HepG2 (cell line): Measurements from ENCODE around the gene GIMD1. TPM values are rescaled to one million over a fixed set of nuclear protein-coding genes. Genes with fewer than 3 reads are reported as not detected.
A peak's percentile ranks its signal among the peaks of the same experiment; 100 is the strongest.

ENCODE experiments used
- ATAC-seq: fragments of 200-7000 bp; cut with Tn5 transposase; 3 replicates; pipeline ENCODE4 v1.9.1; 2020; ENCODE audit warnings: mild to moderate bottlenecking, moderate library complexity
- BruUV-seq: library from RNA; stranded (reverse); fragments of 400-500 nt; replicated peaks from 2 replicates; lab custom pipeline; 2021; lab: Mats Ljungman, UMichigan
- CTCF ChIA-PET: fragments of 300-600 bp; formaldehyde crosslinking; extraction: SDS; loops from one replicate; lab custom pipeline; 2021; ENCODE audit warnings: low total read pairs, inconsistent platforms, low intra/inter-chr PET ratio; lab: Yijun Ruan, JAX
- POLR2A ChIA-PET: fragments of 350-600 bp; sonication (Branson Sonifier 250); formaldehyde crosslinking; loops from one replicate; lab custom pipeline; 2020; ENCODE audit warnings: antibody characterized with exemption, inconsistent platforms; lab: Yijun Ruan, JAX
- DNase-seq: peaks from one replicate; pipeline ENCODE4 v3.0.0-alpha.2; 2015; ENCODE audit warnings: low spot score
- FAIRE-seq: peaks from 3 replicates; lab custom pipeline; 2011; peaks lifted over from hg19 to GRCh38; lab: Jason Lieb, UNC
- H2AFZ ChIP-seq: one replicate; pipeline ENCODE4 v1.6.1; 2011; ENCODE audit warnings: low read length, inconsistent platforms
- H3K27ac ChIP-seq: fragments of 300-600 bp; 3 replicates; pipeline ENCODE4 v1.8.0; 2011; ENCODE audit warnings: mixed run types, mild to moderate bottlenecking, mixed read lengths, low read length, inconsistent platforms; ENCODE audit not compliant: insufficient read depth; ENCODE audit errors: extremely low read length
- H3K27me3 ChIP-seq, 2 experiments: fragments of 200-600 bp in 1 of 2; 2 replicates in 1 of 2; 3 replicates in 1 of 2; pipeline versions ENCODE4 v1.6.0 to v1.8.0; 2011; ENCODE audit warnings: low read length in 2 of 2, mild to moderate bottlenecking in 2 of 2, moderate library complexity in 2 of 2, inconsistent platforms in 1 of 2; ENCODE audit not compliant: insufficient read depth in 2 of 2, control insufficient read depth in 1 of 2
- H3K36me3 ChIP-seq, 2 experiments: fragments of 200-600 bp in 1 of 2; replicated peaks in 1 of 2; 2 replicates in 1 of 2; 3 replicates in 1 of 2; pipeline versions ENCODE4 v1.5.1 to v1.8.0; 2011; ENCODE audit warnings: low read length in 2 of 2, inconsistent platforms in 1 of 2; ENCODE audit not compliant: insufficient read depth in 2 of 2, control insufficient read depth in 1 of 2
- H3K4me1 ChIP-seq: 2 replicates; pipeline ENCODE4 v1.5.1; 2012; ENCODE audit warnings: low read length, inconsistent platforms; ENCODE audit not compliant: insufficient read depth
- H3K4me2 ChIP-seq: 2 replicates; pipeline ENCODE4 v1.6.0; 2011; ENCODE audit warnings: low read depth, low read length, inconsistent platforms
- H3K4me3 ChIP-seq, 3 experiments: fragments of 200-600 bp in 1 of 3; sonication (generic), shearing (Covaris generic) in 1 of 3; replicated peaks in 1 of 3; 2 replicates each; pipeline ENCODE4 v1.5.1; 2011 to 2016; ENCODE audit warnings: low read length in 3 of 3, inconsistent platforms in 2 of 3, low read depth in 2 of 3, mild to moderate bottlenecking in 2 of 3, control low read depth in 1 of 3, mixed read lengths in 1 of 3; ENCODE audit not compliant: insufficient read depth in 1 of 3
- H3K79me2 ChIP-seq: one replicate; pipeline ENCODE4 v1.6.1; 2011; ENCODE audit warnings: low read length, inconsistent platforms; ENCODE audit not compliant: insufficient read depth
- H3K9ac ChIP-seq: 2 replicates; pipeline ENCODE4 v1.6.0; 2011; ENCODE audit warnings: mild to moderate bottlenecking, low read depth, low read length, inconsistent platforms; ENCODE audit not compliant: insufficient read depth
- H3K9me3 ChIP-seq: 2 replicates; pipeline ENCODE4 v1.5.1; 2012; ENCODE audit warnings: mild to moderate bottlenecking, low read length
- H4K20me1 ChIP-seq: 2 replicates; pipeline ENCODE4 v1.6.0; 2011; ENCODE audit warnings: inconsistent platforms, mild to moderate bottlenecking, low read length, moderate library complexity; ENCODE audit not compliant: insufficient read depth
- AGO2 ChIP-seq: fragments of 200-400 bp; formaldehyde crosslinking; optimal IDR thresholded peaks from 2 replicates; pipeline ENCODE3; 2017; ENCODE audit warnings: mild to moderate bottlenecking, low read depth, low read length, moderate library complexity
- ERF ChIP-seq: IDR thresholded peaks from 2 replicates; pipeline ENCODE4 v1.6.1; 2018; ENCODE audit warnings: missing biosample characterization, missing genetic modification reagents
- GFI1 ChIP-seq: sonication (generic); formaldehyde crosslinking; IDR thresholded peaks from 2 replicates; pipeline ENCODE4 v1.5.0; 2020; ENCODE audit warnings: missing genetic modification reagents, mild to moderate bottlenecking, borderline replicate concordance
- GLI4 ChIP-seq: sonication (generic); formaldehyde crosslinking; IDR thresholded peaks from 2 replicates; pipeline ENCODE4 v1.5.1; 2020; ENCODE audit warnings: missing genetic modification reagents, mild to moderate bottlenecking, moderate library complexity, borderline replicate concordance
- KDM5B ChIP-seq: sonication (generic); formaldehyde crosslinking; IDR thresholded peaks from 2 replicates; pipeline ENCODE4 v1.4.0; 2020; ENCODE audit warnings: missing genetic modification reagents, mild to moderate bottlenecking, borderline replicate concordance
- MLLT10 ChIP-seq: sonication (generic); formaldehyde crosslinking; IDR thresholded peaks from 2 replicates; pipeline ENCODE4 v1.4.0; 2020; ENCODE audit warnings: missing genetic modification reagents
- ONECUT2 ChIP-seq: sonication (generic); formaldehyde crosslinking; IDR thresholded peaks from 2 replicates; pipeline ENCODE4 v1.4.0; 2020; ENCODE audit warnings: missing genetic modification reagents
- PAX8 ChIP-seq: sonication (generic); formaldehyde crosslinking; IDR thresholded peaks from 2 replicates; pipeline ENCODE4 v1.8.0; 2022; ENCODE audit warnings: mild to moderate bottlenecking, missing genetic modification reagents, borderline replicate concordance
- POLR2A ChIP-seq, 2 experiments: IDR thresholded peaks; 2 replicates each; pipeline ENCODE4 v1.6.1; 2011; ENCODE audit warnings: low read depth in 2 of 2, low read length in 2 of 2, mild to moderate bottlenecking in 1 of 2, moderate library complexity in 1 of 2; ENCODE audit not compliant: insufficient read depth in 1 of 2
- RBFOX2 ChIP-seq: fragments of 200-400 bp; formaldehyde crosslinking; IDR thresholded peaks from 2 replicates; pipeline ENCODE4 v1.6.1; 2017; ENCODE audit warnings: low read depth, mild to moderate bottlenecking, low read length
- SP2 ChIP-seq: sonication (generic); formaldehyde crosslinking; IDR thresholded peaks from 2 replicates; pipeline ENCODE4 v1.5.1; 2020; ENCODE audit warnings: mild to moderate bottlenecking, missing genetic modification reagents
- TAF1 ChIP-seq: sonication (generic); formaldehyde crosslinking; IDR thresholded peaks from 2 replicates; pipeline ENCODE4 v1.4.0; 2020; ENCODE audit warnings: missing genetic modification reagents
- ZNF564 ChIP-seq: sonication (generic); formaldehyde crosslinking; IDR thresholded peaks from 2 replicates; pipeline ENCODE4 v1.8.1; 2023; ENCODE audit warnings: mild to moderate bottlenecking, missing genetic modification reagents
- ZNF598 ChIP-seq: sonication (generic); formaldehyde crosslinking; IDR thresholded peaks from 2 replicates; pipeline ENCODE4 v1.5.1; 2020; ENCODE audit warnings: mild to moderate bottlenecking, missing genetic modification reagents, borderline replicate concordance
- ZNF777 ChIP-seq: sonication (generic); formaldehyde crosslinking; IDR thresholded peaks from 2 replicates; pipeline ENCODE4 v1.4.0; 2020; ENCODE audit warnings: missing genetic modification reagents
- WGBS: methylation state at CpG from one replicate; pipeline ENCODE4 v1.1.6; 2017; ENCODE audit warnings: low lambda C conversion rate; 5-methylcytosine and 5-hydroxymethylcytosine counted together
- in situ Hi-C: cut with HindIII; loops from 2 replicates; pipeline ENCODE4 v1.10.0; 2017; ENCODE audit warnings: low pct_unique_long_range_greater_than_20kb; ENCODE audit not compliant: extremely low pct_ligation_motif_present
- intact Hi-C: fragments of 100-400 bp; cut with micrococcal nuclease; formaldehyde crosslinking; loops from one replicate; pipeline ENCODE4 v1.10.0; 2022; ENCODE audit not compliant: unreplicated experiment
- polyA plus RNA-seq, 8 experiments: library from polyadenylated mRNA; depleted of rRNA in 3 of 8; stranded (reverse) in 7 of 8; unstranded in 1 of 8; fragments of >200 nt; fragmentation: Illumina TruSeq in 4 of 8; extraction: Trizol in 4 of 8; gene quantifications; 2 replicates each; pipeline versions ENCODE4 v1.2.1 to v1.2.3, GENCODE V29; 2011 to 2016; ENCODE audit warnings: low read depth in 4 of 8, missing spikeins in 1 of 8, mixed read lengths in 1 of 8; ENCODE audit not compliant: insufficient read depth in 1 of 8
- total RNA-seq, 5 experiments: library from RNA; depleted of rRNA; stranded (reverse); fragments of >200 nt; fragmentation: Illumina TruSeq; extraction: Trizol; gene quantifications; 2 replicates each; pipeline ENCODE4 v1.2.3, GENCODE V29; 2016; ENCODE audit warnings: low read depth in 1 of 5
- TF ChIP-seq, protein P1 (sequence below): sonication (generic); formaldehyde crosslinking; IDR thresholded peaks from 2 replicates; pipeline ENCODE4 v1.4.0; 2020; ENCODE audit warnings: missing genetic modification reagents, borderline replicate concordance
- TF ChIP-seq, protein P2 (sequence below): sonication (generic); formaldehyde crosslinking; IDR thresholded peaks from 2 replicates; pipeline ENCODE4 v1.8.1; 2022; ENCODE audit warnings: low read depth, mild to moderate bottlenecking, missing genetic modification reagents

The GIMD1 gene
- total and polyA plus RNA-seq, 2 of the 13 experiments (the other 11 are each of a cell fraction or from before 2014, with no cell fraction given) = not detected

DNA sequence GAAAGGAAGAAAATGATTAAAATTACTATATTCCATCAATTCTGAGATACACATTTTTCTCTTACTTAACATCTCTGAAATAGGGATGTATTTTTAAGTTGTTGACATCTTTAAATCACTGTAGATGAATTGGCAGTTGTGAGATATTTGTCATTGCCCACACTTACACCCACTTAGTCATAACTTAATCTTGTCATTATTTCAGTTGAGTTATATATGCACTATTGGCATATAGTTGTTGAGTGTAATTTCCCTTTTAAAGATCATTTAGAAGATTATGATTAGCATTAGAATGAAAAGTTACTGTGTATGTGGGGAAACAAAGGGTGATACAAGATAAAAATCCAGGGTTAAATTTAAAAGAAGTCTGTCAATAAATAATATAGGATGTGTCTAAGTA lies 50.1 kb downstream of the GIMD1 start:
- CTCF ChIA-PET = no interaction called here
- peak overlapping the region; percentile 75 for H3K4me2 ChIP-seq

DNA sequence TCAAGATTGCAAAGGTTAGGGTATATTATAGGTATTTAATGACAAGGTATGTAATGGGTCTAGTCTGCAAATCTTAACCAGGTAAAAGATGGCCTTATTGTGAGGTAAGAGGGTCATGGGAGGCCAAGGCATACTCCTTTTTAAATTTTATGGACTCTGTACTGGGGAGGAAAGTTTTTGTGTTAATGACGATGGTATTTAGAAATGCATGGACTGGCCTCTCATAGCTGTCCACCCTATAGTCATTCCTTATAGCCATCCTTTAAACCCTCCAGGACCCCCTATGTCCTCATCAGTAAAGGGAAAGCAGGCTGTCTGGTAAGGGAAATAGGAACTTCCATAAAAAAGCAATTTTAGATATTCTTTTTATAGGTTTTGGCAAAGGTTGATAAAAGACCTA lies 50.8 kb downstream of the GIMD1 start:
- ChIA-PET POLR2A (interaction anchor here (0.6 to 1.0 kb wide), 2 partner anchors 10 to 52 kb away, joined by 3 to 4 read pairs; no protein-coding TSS in a partner anchor), CTCF (no interaction called here)
- Histone ChIP-seq H3K27me3 (no peaks in the 10 kb centered on the region; a peak in 2 of 5 replicates), H3K4me2 (peak overlapping the region; percentile 75), H3K27ac (peak overlapping the region; percentile 99), H3K36me3 (0 out of 5 replicates have a peak, but pooled peaks cover 0 to 4% of the 10 kb centered on the region in 2 experiments), H4K20me1 (no peaks in the 10 kb centered on the region), H3K9me3 (no peaks in the 10 kb centered on the region), H3K9ac (peak overlapping the region; percentile 99), H3K79me2 (peaks cover 86% of the 10 kb centered on the region), H3K4me1 (peaks cover 48% of the 10 kb centered on the region), H2AFZ (no peak overlapping the region), H3K4me3 (peak overlapping the region; percentile 89 to 97 (median 93); a peak in 5 of 6 replicates)
- WGBS = 0% methylated on average over 1 of the region's 1 CpG
- intact Hi-C loops = loop anchor here (2.0 to 10.0 kb wide), 4 partner anchors 49 to 613 kb away; partner anchors contain the start of genes GIMD1, GSTCD and INTS12
- DNase-seq = no peak
- no peak for ATAC-seq
- BruUV-seq = no TSS peak
- in situ Hi-C loops = no loop called here
- no peak for FAIRE-seq
- no peak for TF ChIP-seq ONECUT2 (CRISPR knock-in tag)
- peak; percentile 68 for TF ChIP-seq AGO2
- TF ChIP-seq, protein P1, sequence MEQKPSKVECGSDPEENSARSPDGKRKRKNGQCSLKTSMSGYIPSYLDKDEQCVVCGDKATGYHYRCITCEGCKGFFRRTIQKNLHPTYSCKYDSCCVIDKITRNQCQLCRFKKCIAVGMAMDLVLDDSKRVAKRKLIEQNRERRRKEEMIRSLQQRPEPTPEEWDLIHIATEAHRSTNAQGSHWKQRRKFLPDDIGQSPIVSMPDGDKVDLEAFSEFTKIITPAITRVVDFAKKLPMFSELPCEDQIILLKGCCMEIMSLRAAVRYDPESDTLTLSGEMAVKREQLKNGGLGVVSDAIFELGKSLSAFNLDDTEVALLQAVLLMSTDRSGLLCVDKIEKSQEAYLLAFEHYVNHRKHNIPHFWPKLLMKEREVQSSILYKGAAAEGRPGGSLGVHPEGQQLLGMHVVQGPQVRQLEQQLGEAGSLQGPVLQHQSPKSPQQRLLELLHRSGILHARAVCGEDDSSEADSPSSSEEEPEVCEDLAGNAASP = peak; percentile 62; the same call in 1 of the 2 replicates
- peak; percentile 79 for TF ChIP-seq RBFOX2
- 0 out of 4 replicates have a peak, but pooled peaks of 1 of the 2 experiments have one; percentile 20 for TF ChIP-seq POLR2A (IDR thresholded peaks at IDR 0.05; ENCODE audit: insufficient read depth in 1 of 2, low read depth in 2 of 2, low read length in 2 of 2)
- TF ChIP-seq, protein P2, sequence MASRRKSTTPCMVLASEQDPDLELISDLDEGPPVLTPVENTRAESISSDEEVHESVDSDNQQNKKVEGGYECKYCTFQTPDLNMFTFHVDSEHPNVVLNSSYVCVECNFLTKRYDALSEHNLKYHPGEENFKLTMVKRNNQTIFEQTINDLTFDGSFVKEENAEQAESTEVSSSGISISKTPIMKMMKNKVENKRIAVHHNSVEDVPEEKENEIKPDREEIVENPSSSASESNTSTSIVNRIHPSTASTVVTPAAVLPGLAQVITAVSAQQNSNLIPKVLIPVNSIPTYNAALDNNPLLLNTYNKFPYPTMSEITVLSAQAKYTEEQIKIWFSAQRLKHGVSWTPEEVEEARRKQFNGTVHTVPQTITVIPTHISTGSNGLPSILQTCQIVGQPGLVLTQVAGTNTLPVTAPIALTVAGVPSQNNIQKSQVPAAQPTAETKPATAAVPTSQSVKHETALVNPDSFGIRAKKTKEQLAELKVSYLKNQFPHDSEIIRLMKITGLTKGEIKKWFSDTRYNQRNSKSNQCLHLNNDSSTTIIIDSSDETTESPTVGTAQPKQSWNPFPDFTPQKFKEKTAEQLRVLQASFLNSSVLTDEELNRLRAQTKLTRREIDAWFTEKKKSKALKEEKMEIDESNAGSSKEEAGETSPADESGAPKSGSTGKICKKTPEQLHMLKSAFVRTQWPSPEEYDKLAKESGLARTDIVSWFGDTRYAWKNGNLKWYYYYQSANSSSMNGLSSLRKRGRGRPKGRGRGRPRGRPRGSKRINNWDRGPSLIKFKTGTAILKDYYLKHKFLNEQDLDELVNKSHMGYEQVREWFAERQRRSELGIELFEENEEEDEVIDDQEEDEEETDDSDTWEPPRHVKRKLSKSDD (CRISPR knock-in tag) = no peak

More for the DNA sequence above, 50.1 kb downstream of the GIMD1 start:
- POLR2A ChIA-PET = interaction anchor here (0.6 to 1.0 kb wide), 2 partner anchors 10 to 52 kb away, joined by 3 to 4 read pairs; no protein-coding TSS in a partner anchor
- TF ChIP-seq PAX8 (CRISPR knock-in tag) = no peak
- no peak for TF ChIP-seq KDM5B (CRISPR knock-in tag)
- no peak for TF ChIP-seq ZNF564 (CRISPR knock-in tag)
- TF ChIP-seq GLI4 (CRISPR knock-in tag) = no peak
- TF ChIP-seq ZNF777 (CRISPR knock-in tag) = no peak
- no peak for TF ChIP-seq SP2 (CRISPR knock-in tag)
- TF ChIP-seq RBFOX2 = peak; percentile 32
- no peak for TF ChIP-seq GFI1
- TF ChIP-seq ERF (CRISPR knock-in tag) = no peak
- no peak for TF ChIP-seq ZNF598
- TF ChIP-seq TAF1 (CRISPR knock-in tag) = no peak
- TF ChIP-seq MLLT10 (CRISPR knock-in tag) = no peak
- TF ChIP-seq POLR2A (IDR thresholded peaks at IDR 0.05; ENCODE audit: insufficient read depth in 1 of 2, low read depth in 2 of 2, low read length in 2 of 2) = 0 out of 4 replicates have a peak, but pooled peaks of 1 of the 2 experiments have one; percentile 0
- no TSS peak for BruUV-seq
- intact Hi-C loops (loop anchor here (5.0 to 10.0 kb wide), 2 partner anchors 49 to 614 kb away; partner anchors contain the start of genes GIMD1, GSTCD and INTS12), in situ Hi-C loops (no loop called here)
- Histone ChIP-seq H3K36me3 (0 out of 5 replicates have a peak, but pooled peaks cover 0 to 4% of the 10 kb centered on the region in 2 experiments), H3K9me3 (no peaks in the 10 kb centered on the region), H2AFZ (no peak overlapping the region), H3K9ac (peak overlapping the region; percentile 99), H3K4me3 (peak overlapping the region; percentile 89 to 97 (median 93); a peak in 5 of 6 replicates), H3K27ac (peak overlapping the region; percentile 27), H3K27me3 (no peaks in the 10 kb centered on the region; a peak in 2 of 5 replicates), H3K4me1 (peaks cover 48% of the 10 kb centered on the region), H4K20me1 (no peaks in the 10 kb centered on the region), H3K79me2 (peaks cover 86% of the 10 kb centered on the region)
- DNase-seq (no peak), FAIRE-seq (no peak), ATAC-seq (no peak)
